Stimulated activated naive CD8-positive, alpha-beta T cell treated with anti-CD3 and anti-CD28 coated beads, Interleukin-15, amount 100 ng/mL, for 72 hours (primary cell): Measurements from ENCODE around the gene TRAPPC2L.
"Not testable (repeated sequence)": the region's sequence is repeated elsewhere in the genome, so short reads cannot be mapped to it uniquely, and the experiment has no call there.

Experiments
- ATAC-seq: fragments of 150-1000 bp; cut with Tn5 transposase; 2 replicates; pipeline ENCODE4 v1.10.0; 2021; ENCODE audit warnings: mild to moderate bottlenecking, moderate library complexity
- DNase-seq, 2 donors: peaks; one replicate each; pipeline ENCODE4 v3.0.0; 2021 to 2022
- H3K27ac Mint-ChIP-seq, 2 donors: one replicate each; pipeline ENCODE4 v1.8.0; 2022; ENCODE audit warnings: mild to moderate bottlenecking in 2 of 2, mixed read lengths in 2 of 2, moderate library complexity in 2 of 2
- H3K27me3 Mint-ChIP-seq: one replicate; pipeline ENCODE4 v1.8.0; 2022; ENCODE audit warnings: mixed read lengths
- H3K4me1 Mint-ChIP-seq: one replicate; pipeline ENCODE4 v1.8.0; 2022; ENCODE audit warnings: mild to moderate bottlenecking, mixed read lengths
- H3K4me3 Mint-ChIP-seq, 2 donors: one replicate each; pipeline ENCODE4 v1.8.0; 2022; ENCODE audit warnings: mild to moderate bottlenecking in 2 of 2, mixed read lengths in 2 of 2, moderate library complexity in 1 of 2
- H3K9me3 Mint-ChIP-seq, 2 donors: one replicate each; pipeline ENCODE4 v1.8.0; 2022; ENCODE audit warnings: mixed read lengths in 2 of 2

Gene TRAPPC2L

DNA sequence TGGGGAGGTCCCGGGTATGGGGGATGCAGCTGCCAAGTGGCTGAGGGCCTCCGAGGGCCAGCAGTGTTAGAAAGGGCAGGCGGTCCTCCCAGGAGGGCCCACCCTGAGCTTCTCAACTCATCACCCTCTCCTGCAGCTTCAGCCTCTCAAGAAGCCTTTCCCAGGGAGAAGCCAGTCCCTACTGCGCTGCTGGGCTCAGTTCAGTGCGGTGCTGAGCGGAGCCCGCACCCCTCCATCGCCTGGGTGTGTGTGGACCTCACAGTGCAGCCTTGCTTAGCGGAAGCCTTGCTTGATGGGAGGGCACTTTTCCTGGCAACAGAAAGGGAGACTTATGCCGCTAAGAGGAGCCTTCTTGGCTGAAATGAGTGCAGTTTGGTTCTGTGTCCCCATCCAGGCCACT is 41.7 kb upstream of the TRAPPC2L start:
- Mint-ChIP-seq H3K4me1 (peaks cover 22% of the 10 kb centered on the region), H3K27me3 (no peaks in the 10 kb centered on the region), H3K4me3 (no peak overlapping the region), H3K27ac (peak overlapping the region in 1 of 2 donors; percentile 71), H3K9me3 (no peaks in the 10 kb centered on the region)
- DNase-seq (no peak), ATAC-seq (no peak)

DNA sequence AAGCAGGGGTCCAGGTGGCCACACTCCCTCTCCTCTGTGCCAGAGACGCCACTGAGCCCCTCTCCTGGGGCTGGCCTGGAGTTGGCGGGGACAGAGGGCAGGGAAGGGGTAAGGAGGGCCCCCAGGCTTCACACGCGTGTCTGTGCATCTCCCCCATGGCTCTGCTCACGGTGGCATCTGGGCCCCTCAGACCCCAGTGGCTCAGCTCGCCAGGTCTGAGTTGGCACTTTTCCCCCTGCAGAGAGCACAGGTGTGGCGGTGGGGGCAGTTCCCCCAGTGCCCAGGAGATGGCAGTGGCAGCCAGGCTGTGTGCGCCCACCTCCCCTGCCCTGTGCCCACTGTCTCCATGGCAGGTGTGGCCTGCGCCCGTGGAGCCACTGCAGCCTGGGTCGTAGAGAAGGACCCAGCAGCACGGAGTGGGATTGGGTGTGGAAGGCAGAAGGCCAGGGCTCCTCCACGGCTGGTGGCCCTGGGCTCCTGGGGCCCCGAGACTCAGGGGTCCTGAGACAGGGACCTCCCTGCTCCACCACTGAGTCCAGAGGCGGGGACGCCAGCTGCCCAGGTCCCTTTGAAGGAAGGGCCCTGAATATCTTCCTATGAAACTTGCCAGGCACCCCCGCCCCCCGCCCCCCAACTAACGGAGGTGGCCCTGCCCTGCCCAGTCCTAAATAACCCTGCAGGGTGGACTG is 40.9 kb upstream of the TRAPPC2L start:
- Mint-ChIP-seq H3K27ac (no peak overlapping the region), H3K27me3 (no peaks in the 10 kb centered on the region), H3K4me1 (peaks cover 14% of the 10 kb centered on the region), H3K9me3 (no peaks in the 10 kb centered on the region), H3K4me3 (no peak overlapping the region)
- DNase-seq: peak; percentile 69 to 71
- peak; percentile 46 for ATAC-seq

DNA sequence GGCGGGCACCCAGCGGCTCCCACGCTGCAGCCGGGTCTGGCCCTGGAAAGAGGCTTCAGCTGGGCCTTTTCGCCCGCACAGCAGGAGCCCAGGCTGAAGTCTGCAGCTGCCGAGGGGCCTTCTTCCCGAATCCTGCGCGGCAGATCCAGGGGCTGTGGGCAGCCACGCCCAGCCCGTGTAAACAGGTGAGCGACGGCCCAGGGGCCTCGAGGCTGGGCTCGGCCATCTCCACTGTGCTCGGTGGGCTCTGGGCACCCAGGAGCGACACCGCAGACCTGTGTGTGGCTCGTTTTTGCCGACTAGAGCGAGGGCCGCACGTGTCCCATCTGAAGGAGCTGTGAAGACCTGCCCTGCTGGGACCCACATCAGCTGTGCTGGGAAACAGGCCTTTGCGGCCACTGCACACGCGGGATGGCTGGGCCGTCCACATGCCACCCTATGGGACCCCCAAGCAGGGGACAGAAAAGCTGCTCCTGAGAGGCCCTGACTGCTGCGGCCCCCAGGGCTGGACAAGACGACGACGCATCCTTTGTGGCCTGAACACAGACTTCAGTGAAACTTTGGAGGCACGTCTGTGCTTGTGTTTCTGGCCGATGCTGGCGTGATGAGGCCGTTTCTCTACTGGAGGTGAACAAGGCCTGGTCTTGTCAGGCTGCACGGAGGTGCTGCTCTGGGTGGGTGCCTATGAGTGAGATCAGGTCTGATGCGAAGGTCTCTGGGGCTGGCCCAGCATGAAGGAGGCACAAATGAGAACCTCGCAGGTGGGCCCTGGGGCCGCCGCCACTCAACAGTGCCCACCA is 40.0 kb upstream of the TRAPPC2L start:
- Mint-ChIP-seq H3K4me3 (no peak overlapping the region), H3K27ac (peak overlapping the region in 1 of 2 donors; percentile 65), H3K9me3 (no peaks in the 10 kb centered on the region), H3K4me1 (peaks cover 10% of the 10 kb centered on the region), H3K27me3 (no peaks in the 10 kb centered on the region)
- DNase-seq: no peak
- ATAC-seq: no peak

DNA sequence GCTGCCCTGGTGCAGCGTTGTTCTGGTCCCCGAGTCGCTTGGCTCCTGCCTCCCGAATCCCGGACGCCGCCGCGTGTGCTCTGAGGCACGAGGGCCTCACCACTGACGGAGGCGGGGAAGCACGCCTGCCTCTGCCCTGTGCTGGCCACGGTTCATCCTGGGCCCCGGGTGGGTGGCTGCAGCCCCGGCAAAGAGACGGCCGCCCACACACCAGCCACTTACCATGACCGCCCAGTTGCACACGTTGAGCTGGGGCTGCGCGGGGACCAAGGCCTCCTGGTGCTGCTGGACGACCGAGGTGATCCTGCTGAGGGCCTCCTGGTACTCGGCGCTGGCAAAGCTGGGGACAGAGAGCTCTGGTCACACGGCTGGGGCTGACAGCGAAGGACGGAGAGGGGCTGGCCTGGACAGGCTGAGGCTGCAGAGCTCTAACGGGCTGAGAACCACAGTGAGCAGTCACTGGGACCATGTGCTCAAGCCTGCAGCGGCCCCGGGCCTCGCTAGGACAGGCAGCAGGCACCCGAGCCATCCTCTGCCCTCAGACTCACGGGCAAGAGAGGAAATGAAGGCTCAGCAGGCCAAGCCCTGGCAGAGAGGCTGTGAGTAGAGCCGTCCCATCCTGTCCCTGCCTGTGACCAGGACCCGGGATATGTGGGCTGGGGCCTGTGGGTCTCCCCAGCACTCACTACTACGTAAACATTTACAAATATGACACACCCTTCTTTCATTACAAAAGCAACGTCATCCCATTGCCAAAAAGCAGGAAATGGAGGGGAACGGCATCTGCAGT is 38.9 kb upstream of the TRAPPC2L start:
- peaks cover 1% of the 10 kb centered on the region for H3K4me1 Mint-ChIP-seq
- no peaks in the 10 kb centered on the region for H3K27me3 Mint-ChIP-seq
- no peak overlapping the region for H3K4me3 Mint-ChIP-seq
- DNase-seq: no peak
- ATAC-seq: no peak
- no peaks in the 10 kb centered on the region for H3K9me3 Mint-ChIP-seq
- no peak overlapping the region for H3K27ac Mint-ChIP-seq

DNA sequence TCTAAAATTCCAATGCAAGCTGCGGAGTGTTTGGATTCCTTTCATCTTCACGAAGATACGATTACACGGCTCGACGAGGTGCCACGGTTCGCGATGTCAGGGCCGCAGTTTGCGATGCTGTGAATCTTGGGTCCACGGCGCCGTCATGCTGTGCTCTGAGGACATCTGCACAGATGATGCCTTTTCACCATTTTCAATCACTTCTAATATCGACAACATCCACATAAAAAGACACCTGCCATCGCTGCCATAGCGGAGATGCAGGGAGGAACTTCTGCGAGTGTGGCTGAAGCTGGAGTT is 38.4 kb upstream of the TRAPPC2L start:
- Mint-ChIP-seq H3K27me3 (no peaks in the 10 kb centered on the region), H3K27ac (no peak overlapping the region), H3K4me3 (no peak overlapping the region), H3K9me3 (no peaks in the 10 kb centered on the region), H3K4me1 (no peaks in the 10 kb centered on the region)
- ATAC-seq (no peak), DNase-seq (no peak)

DNA sequence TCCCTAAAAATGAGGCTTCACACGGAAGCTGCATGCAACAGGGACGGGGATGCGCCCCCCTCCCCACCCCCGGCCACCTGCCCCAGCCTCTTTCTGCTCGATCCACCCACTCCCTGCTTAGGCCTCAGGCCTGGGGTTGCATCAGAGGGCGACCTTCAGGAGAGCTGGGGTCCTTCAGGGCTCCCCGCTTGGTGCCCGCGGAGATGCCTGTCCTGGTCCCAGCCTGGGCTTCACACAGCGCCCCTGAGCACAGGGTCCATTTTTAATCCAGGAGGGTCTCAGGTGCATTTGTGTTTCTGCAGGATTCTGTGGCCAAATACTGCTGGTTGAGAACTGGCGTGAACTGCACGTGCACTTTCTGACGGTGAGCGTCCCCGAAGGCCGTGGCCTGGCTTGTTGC is 37.8 kb upstream of the TRAPPC2L start:
- ATAC-seq: no peak
- no peaks in the 10 kb centered on the region for H3K9me3 Mint-ChIP-seq
- no peaks in the 10 kb centered on the region for H3K4me1 Mint-ChIP-seq
- H3K27ac Mint-ChIP-seq: peak overlapping the region in 1 of 2 donors; percentile 27
- H3K4me3 Mint-ChIP-seq: no peak overlapping the region
- no peaks in the 10 kb centered on the region for H3K27me3 Mint-ChIP-seq
- no peak for DNase-seq

DNA sequence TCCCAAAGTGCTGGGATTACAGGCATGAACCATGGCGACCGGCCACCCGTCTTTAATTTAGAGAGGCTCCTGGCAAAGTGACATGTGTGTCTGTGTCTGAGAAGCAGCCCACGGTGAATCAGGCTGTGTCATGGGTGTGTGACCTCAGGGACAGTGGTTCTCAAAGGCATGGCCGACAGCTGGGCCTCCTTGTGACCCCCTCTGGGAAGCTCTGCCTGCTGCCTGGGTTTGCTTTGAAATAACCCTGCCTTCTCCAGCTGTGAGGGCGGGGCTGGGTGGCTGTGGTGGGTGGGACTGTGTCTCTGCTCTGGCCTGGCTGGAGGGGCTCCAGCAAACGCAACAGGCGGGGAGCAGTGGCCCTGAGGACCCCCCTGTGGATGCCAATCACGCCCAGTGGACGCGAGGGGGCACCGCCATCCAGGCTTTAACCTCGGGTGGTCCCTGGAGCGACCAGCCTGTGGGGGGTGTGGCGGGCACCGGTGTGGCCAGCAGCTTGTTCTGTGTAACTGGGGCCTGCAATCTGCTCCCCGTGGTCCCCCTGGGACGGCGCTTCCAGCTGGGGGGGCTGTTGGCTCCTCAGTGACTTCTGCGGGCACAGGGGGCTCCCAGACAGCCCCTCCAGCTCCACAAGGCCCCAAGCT is 36.4 kb upstream of the TRAPPC2L start:
- H3K27ac Mint-ChIP-seq: peak overlapping the region in 1 of 2 donors; percentile 12
- ATAC-seq: no peak
- H3K4me1 Mint-ChIP-seq: no peaks in the 10 kb centered on the region
- no peaks in the 10 kb centered on the region for H3K9me3 Mint-ChIP-seq
- no peak for DNase-seq
- no peaks in the 10 kb centered on the region for H3K27me3 Mint-ChIP-seq
- H3K4me3 Mint-ChIP-seq: no peak overlapping the region

DNA sequence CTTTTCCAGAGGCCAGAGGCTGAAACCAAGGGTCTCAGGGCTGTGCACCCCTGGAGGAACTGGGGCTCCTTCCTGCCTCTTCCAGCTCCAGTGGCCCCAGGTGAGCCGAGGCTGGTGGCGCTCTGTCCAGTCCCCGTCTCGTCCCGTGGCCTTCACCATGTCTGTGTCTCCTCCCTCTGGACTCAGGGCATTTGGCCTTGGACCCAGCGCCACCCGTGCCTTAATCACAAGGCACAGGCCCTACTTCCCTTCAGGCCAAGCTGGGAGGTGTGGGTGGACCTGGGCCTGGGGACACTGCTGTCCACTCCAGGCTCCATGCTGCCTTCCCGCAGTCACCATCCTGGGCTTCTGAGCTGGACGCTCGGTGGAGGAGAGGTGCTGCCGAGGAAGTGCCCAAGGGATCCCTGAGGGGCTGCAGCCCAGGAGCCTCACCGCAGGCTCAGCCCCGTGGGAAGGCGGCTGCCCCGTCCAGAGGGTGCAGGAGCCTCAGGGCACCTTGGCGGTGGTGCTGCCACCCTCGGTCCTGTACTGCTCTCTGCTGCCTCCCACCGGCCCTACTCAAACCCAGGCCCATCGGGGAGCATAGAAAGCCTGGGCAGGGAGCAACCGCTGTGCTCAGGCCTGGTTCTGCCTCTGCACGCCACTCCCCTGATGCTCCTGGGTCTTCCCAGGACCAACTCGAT is 35.6 kb upstream of the TRAPPC2L start:
- Mint-ChIP-seq H3K27me3 (no peaks in the 10 kb centered on the region), H3K27ac (peak overlapping the region in 1 of 2 donors; percentile 12), H3K9me3 (no peaks in the 10 kb centered on the region), H3K4me1 (no peaks in the 10 kb centered on the region), H3K4me3 (no peak overlapping the region)
- no peak for ATAC-seq
- DNase-seq: no peak

DNA sequence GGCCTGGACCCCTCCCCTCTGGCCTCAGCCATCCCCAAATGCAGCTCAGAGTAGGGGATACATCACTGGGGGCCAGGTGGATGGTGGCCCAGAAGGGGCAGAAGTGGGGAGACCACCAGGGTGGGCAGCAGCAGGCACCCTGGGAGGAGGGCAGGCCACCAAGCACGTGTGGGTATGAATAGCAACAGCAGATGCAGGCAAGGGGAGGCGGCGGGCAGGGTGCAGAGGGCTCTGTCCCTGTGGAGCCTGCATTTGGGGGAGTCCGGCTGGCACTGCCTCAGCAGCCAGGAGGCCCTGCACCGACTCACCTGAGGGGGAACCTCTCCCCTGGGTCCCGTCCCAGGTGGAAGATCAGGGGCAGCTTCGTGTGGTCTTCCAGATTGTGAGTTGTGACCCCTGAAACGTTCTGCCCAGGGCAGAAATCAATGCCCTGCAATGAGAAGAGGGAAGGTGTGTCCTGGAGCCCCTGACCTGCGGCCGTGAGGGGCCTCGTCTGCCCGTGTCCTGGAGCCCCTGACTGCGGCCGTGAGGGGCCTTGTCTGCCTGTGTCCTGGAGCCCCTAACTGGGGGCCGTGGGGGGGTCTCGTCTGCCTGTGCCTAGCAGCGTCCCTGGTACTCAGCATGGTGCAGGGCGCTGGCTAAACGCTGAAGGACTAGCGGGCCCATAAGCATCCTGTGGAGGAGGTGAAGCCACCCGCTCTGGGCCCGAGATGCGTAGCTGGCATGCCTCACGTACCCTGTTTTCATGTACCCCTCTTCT is 34.5 kb upstream of the TRAPPC2L start:
- Mint-ChIP-seq H3K9me3 (no peaks in the 10 kb centered on the region), H3K27me3 (no peaks in the 10 kb centered on the region), H3K4me3 (no peak overlapping the region), H3K27ac (no peak overlapping the region), H3K4me1 (no peaks in the 10 kb centered on the region)
- ATAC-seq (no peak), DNase-seq (no peak)

DNA sequence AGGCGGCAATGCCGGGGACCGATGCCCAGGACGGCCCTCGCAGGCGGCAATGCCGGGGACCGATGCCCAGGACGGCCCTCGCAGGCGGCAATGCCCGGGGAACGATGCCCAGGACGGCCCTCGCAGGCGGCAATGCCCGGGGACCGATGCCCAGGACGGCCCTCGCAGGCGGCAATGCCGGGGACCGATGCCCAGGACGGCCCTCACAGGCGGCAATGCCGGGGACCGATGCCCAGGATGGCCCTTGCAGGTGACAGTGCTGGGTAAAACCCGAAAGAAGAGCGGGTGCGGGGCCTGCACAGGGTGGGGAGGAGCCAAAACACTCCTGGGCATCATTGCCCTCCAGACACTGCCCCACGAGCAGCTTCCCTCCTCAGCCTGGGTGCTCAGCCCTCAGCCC is 33.3 kb upstream of the TRAPPC2L start:
- not testable (repeated sequence) for H3K9me3 Mint-ChIP-seq, H3K27ac Mint-ChIP-seq, H3K4me3 Mint-ChIP-seq, ATAC-seq, DNase-seq, H3K27me3 Mint-ChIP-seq, H3K4me1 Mint-ChIP-seq

DNA sequence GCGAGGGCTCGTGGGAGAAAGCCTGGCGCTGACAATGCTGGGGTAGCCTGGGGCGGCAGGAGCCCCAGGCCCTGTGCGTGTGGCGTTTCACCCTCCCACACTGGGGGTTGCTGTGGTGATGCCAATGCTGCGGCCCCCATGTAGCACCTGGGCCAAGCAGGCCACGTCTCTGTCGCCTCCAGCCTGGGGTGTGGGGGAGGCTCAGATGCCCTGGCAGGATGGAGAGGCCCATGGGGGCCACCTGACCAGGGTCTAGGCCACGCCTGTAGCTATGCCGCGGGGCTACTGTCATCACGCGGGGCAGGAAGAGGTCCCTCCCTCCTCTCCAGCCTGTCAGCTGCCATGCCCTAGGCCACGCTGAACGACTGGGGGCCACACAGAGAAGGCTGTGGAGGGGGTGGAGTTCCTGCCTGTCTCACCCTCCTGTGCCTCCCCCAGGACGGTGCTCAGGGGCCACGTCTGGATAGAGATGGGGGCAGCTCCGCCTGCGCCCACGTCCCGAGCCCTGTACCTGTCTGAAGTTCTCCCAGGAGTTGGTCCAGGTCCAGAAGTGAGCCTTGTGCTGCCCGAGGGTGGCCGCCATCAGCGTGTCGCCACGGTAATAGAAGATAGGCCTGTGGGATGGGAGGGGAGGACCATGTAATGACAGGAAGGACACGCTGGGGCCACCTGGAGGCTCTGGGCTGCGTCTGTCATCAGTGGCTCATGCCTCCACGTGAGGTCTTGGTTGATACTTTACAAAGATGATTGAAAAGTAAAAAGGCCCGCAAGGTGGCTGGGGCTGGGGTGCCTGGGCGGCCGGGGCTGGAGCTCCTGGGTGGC is 32.5 kb upstream of the TRAPPC2L start:
- ATAC-seq (peak; percentile 2), DNase-seq (no peak)
- H3K9me3 Mint-ChIP-seq: no peaks in the 10 kb centered on the region
- no peaks in the 10 kb centered on the region for H3K27me3 Mint-ChIP-seq
- H3K27ac Mint-ChIP-seq: peak overlapping the region in 1 of 2 donors; percentile 36
- H3K4me3 Mint-ChIP-seq: no peak overlapping the region
- no peaks in the 10 kb centered on the region for H3K4me1 Mint-ChIP-seq

DNA sequence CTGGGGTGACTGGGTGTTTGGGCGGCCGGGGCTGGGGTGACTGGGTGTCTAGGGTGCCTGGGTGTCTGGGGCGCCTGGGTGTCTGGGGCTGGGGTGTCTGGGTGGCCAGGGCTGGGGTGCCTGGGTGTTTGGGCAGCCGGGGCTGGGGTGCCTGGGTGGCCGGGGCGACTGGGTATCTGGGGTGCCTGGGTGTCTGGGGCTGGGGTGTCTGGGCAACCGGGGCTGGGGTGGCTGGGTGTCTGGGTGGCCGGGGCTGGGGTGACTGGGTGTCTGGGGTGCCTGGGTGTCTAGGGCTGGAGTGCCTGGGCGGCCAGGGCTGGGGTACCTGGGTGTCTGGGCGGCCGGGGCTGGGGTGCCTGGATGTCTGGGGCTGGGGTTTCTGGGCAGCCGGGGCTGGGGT is 31.8 kb upstream of the TRAPPC2L start:
- no peak overlapping the region for H3K27ac Mint-ChIP-seq

DNA sequence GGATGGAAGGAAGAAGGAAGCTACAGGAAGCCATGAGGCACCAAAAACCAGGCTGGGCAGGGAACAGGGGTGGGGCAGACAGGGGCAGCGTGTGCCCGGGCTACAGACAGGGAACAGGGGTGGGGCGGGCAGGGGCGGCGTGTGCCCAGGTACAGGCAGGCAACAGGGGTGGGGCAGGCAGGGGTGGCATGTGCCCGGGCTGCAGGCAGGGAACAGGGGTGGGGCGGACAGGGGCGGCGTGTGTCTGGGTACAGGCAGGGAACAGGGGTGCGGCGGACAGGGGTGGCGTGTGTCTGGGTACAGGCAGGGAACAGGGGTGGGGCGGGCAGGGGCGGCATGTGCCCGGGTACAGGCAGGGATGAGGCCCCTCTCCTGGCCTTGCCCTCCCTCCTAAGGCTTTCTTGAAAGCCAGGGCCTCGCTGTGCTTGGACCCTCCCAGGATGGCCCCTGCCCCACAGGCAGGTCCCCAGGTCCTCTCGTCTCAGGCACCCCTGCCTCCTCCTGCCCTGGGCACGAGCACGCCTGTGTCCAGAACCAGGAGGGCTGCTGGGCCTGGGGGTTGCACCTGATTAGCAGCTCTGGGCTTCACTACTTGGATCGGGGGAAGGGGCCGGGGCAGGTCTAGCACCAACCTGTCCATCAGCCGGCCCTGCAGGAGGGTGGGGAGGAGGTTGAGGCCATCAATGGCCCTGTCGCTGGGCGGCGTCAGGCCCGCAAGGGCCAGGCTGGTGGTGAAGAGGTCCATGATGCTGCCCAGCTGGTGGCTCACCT is 30.7 kb upstream of the TRAPPC2L start:
- H3K4me3 Mint-ChIP-seq: no peak overlapping the region
- no peaks in the 10 kb centered on the region for H3K27me3 Mint-ChIP-seq
- no peaks in the 10 kb centered on the region for H3K4me1 Mint-ChIP-seq
- ATAC-seq: peak; percentile 36
- H3K27ac Mint-ChIP-seq: peak overlapping the region; percentile 19 to 35
- H3K9me3 Mint-ChIP-seq: no peaks in the 10 kb centered on the region
- no peak for DNase-seq

More for the DNA sequence above, 31.8 kb upstream of the TRAPPC2L start:
- peak; percentile 48 for ATAC-seq
- Mint-ChIP-seq H3K9me3 (no peaks in the 10 kb centered on the region), H3K4me1 (no peaks in the 10 kb centered on the region), H3K4me3 (no peak overlapping the region), H3K27me3 (no peaks in the 10 kb centered on the region)
- DNase-seq: no peak
